Activated CD4-positive, alpha-beta T cell treated with anti-CD3 and anti-CD28 coated beads for 4 hours (primary cell): ENCODE results near the gene PLRG1.

ENCODE experiments used
- DNase-seq, 2 donors: peaks; one replicate each; pipeline ENCODE4 v3.0.0-alpha.2; 2020

The PLRG1 gene

GRCh38 chr4:154516318-154517029 is 33.7 kb downstream of the PLRG1 start:
- no peak for DNase-seq

DNA sequence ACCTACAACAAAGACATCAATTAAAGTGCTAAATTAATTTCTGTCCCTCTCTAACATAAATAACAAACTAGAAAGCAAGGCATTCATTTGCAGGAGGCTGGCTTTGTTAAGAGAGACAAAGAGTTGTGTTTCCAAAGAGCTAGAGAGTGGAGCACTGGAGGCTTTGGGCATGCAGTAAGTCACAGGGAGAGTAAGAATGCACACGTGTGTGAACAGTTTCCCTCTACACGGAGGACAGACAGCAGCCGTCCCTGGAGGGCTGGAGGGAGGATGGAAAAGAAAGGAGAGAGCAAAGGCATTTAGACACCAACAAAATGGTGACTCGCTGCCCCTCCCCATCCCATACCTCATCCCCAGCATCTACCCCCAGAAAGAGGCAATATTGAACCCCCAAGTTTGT is 38.2 kb downstream of the PLRG1 start:
- no peak for DNase-seq

DNA sequence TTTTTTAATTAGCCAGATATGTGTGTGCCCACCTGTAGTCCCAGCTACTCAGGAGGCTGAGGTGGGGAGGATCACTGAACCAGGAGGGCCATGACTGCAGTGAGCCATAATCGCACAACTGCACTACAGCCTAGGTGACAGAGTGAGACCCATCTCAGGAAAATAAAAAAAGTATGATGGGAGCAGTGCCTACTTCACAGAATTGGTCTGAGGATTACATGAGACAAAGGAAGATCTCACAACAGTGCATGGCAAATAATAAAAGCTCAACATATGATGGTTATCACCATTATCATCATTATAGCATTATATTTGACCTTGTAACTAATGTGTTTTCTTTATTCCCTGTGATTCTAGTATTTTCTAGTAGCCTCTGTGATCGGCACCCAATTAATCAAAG is 38.7 kb downstream of the PLRG1 start:
- DNase-seq = no peak

DNA sequence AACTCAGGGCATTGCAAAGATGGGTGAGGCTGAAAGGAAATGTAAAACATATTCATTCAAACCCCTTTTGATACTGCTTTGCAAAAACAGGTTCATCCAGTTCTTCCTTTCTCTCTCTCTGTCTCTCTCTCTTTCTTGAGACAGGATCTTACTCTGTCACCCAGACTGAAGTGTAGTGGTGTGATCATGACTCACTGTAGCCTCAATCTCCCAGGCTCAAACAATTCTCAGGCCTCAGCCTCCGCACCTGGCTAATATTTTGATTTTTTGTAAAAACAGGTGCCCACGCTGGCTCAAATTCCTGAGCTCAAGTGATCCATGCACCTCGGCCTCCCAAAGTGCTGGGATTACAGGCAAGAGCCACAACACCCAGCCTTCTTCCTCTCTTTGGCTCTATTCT is 43.0 kb downstream of the PLRG1 start:
- no peak for DNase-seq

- no peak for DNase-seq
Measured at GRCh38 chr4:154506253-154506652, 43.9 kb downstream of the PLRG1 start.

DNA sequence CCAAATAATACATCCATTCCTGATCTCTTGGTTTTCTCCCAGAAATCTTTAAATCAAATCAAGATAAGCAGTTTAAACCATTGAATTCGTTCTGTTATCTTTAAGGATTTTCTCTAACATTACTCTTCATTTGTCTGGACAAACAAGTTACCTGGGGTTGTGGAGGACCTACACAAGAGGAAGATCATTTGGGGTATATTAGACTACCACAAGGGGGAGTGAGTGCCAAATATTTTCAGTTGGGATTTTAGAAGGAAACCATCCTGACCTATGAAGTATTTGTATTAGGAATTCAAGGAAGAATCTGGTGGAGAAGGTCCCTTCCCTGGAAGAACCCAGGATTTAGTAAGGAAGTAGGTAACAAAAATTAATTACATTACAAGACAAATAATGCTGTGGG is 46.6 kb downstream of the PLRG1 start:
- DNase-seq = no peak

DNA sequence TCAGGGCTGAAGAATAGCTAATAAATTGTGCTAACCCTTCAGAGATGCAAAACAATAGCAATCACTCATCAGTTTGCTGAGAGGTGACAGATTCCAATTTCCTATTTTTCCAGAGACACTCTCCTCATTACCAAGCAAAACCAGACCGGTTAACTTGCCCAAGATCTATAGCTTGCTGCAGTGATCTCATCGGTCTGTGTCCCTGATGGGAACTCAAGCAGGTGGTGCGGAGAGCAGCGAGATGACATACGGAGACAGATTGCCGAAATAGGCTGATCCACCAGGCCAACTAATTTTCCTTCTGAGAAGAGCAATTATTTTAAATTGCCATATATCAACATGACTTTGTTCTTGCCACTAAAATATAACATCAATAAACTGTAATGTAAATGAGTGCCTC is 48.1 kb downstream of the PLRG1 start:
- no peak for DNase-seq

DNA sequence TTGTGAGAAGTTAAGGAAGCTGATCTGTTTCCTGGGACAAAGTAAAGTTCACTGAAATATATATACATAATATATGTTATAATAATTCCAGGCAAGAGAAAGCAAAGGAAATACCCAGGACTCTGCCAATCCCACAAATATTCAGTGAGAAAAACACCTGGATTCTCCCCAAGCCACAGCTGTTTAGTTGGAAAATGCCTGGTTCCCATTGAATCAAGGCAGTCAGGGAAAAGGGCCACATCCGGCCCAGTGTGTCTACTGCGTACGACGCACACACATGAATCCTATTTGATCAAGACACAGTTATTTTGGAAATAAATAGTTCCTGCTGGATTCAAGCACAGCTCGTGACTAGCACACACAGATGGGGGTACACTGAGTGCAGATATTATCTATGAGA is 52.3 kb downstream of the PLRG1 start:
- no peak for DNase-seq

- no peak for DNase-seq
Measured at GRCh38 chr4:154495867-154496266, 54.3 kb downstream of the PLRG1 start.

DNA sequence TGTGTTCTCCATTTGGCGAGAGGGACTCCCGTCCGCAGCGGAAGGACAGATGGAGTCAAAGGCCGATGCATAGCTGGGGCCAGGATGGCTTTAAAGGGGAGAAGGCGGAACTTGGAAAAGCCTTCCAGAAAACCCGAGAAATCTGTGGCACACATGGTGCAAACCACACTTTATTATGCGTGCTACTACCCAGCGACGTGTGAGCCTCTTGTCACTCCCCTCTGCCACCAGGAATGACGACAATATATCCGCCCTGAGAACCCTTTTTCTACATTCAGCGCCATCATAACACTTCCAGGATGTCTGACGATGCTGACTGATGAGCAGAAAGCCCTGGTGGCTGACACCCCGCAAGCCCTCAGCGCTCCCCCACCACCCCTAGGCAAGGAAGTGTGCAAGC is 57.9 kb downstream of the PLRG1 start:
- DNase-seq = no peak

DNA sequence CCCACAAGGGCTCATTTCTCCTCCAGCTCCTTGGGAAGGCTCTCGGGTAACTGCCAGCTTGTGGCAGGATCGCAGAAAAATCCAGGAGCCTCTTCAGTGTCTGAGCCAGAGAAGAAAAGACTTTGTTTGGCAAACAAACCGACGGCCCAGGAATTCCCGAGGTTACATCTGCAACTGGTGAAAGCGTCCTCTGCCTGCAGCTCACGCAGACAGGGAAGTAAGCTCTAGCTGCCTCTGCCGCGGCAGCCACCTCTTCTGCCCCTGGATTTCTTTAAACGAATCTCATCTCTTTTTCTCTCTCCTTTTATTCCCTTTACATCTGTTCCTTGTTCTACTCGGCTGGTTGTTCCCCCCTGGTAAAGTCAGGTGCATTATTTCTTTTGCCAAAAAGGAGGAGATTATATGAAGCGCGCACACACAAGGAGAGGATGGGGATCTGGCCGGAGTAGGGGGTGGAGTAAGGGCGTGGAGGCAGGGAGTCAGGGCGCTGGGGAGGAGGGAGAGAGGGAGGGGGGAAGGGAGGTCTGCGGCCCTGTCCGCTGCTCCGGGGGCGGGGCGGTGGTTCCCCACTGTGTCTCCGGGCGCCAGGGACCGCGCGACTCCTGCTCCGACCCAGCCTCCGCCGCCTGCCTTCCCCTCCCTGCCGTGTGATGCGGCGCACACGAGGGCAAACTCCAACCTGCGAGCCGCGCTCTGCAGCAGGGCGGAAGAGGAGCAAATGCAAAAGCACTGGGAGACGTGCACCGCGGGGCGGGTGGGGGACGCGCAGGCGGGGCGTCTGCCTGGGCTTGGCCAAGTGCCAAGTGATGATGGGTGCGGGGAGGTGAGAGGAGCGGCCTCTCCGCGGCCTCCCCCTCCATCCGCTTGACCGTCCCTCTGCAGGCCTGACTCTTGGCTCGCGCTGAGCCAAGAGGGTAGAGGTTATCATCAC is 58.6 kb downstream of the PLRG1 start, which contains the start of gene DCHS2:
Gene DCHS2, minus strand, starts transcription at position 459 of the 931 bp plus-strand sequence. Its CDS starts 444 bp downstream, at position 15.
- no peak for DNase-seq

GRCh38 chr4:154490583-154491340 is 59.4 kb downstream of the PLRG1 start:
- no peak for DNase-seq

DNA sequence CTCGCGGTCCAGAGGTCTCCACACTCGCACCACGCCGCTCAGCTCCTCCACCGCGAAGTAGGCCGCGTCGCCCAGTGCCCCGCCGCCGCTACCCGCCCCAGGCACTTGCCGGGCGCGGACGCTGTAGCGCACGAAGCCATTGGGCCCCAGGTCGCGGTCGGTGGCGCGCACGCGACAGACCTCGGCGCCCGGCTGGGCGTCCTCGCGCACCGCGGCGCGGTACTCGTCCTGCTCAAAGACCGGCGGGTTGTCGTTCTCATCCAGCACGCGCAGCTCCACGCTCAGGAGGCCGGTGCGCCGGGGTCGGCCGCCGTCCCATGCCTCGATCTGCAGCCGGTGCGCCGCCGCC is 60.0 kb downstream of the PLRG1 start:
- no peak for DNase-seq

GRCh38 chr4:154489558-154490233 is 60.5 kb downstream of the PLRG1 start:
- no peak for DNase-seq

DNA sequence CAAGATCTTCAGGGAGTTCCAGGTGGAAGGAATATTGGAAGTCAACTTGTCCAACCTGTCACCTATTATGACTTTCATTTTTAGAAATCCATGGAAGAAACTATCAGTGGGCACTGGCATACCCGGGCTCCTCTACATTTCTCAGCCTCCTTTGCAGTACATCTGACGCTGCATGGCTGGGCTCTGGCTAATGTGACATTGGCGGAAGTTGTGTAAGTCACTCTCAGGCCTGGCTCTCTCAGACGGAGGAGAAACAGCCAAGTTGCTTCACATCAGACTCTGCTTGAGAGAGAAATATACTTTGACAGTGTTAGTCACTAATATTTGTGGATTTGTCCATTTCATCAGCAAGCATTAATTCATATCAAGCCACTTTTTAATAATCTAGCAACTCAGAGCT is 63.1 kb downstream of the PLRG1 start:
- no peak for DNase-seq

GRCh38 chr4:154485127-154485773 is 65.0 kb downstream of the PLRG1 start:
- DNase-seq = no peak
